Stomach (tissue), 4 donors: ENCODE measurements around the gene TUBG2.

Source experiments
- POLR2A ChIP-seq, 4 donors: fragments of 450-650 bp; IDR thresholded peaks; one replicate each; pipeline ENCODE4 v1.6.1; 2016; ENCODE audit warnings: antibody characterized with exemption in 4 of 4, control low read depth in 2 of 4, mild to moderate bottlenecking in 1 of 4, moderate library complexity in 1 of 4
- POLR2AphosphoS5 ChIP-seq, 3 donors: sonication (generic); formaldehyde crosslinking; IDR thresholded peaks; one replicate each; pipeline ENCODE4 v1.6.1; 2016; ENCODE audit warnings: antibody characterized with exemption in 3 of 3

GRCh38 chr17:42653179-42654124 is 5.6 kb upstream of the TUBG2 start:
- no peak for TF ChIP-seq POLR2AphosphoS5 (IDR thresholded peaks at IDR 0.05)
- no peak for TF ChIP-seq POLR2A (IDR thresholded peaks at IDR 0.05)
